ENCODE data around the gene NLK. TPM values are rescaled to one million over a fixed set of nuclear protein-coding genes. Genes with fewer than 3 reads are reported as not detected.

Gene NLK
- total RNA-seq, 1 donor from 2014 or later: 23.8 TPM

DNA sequence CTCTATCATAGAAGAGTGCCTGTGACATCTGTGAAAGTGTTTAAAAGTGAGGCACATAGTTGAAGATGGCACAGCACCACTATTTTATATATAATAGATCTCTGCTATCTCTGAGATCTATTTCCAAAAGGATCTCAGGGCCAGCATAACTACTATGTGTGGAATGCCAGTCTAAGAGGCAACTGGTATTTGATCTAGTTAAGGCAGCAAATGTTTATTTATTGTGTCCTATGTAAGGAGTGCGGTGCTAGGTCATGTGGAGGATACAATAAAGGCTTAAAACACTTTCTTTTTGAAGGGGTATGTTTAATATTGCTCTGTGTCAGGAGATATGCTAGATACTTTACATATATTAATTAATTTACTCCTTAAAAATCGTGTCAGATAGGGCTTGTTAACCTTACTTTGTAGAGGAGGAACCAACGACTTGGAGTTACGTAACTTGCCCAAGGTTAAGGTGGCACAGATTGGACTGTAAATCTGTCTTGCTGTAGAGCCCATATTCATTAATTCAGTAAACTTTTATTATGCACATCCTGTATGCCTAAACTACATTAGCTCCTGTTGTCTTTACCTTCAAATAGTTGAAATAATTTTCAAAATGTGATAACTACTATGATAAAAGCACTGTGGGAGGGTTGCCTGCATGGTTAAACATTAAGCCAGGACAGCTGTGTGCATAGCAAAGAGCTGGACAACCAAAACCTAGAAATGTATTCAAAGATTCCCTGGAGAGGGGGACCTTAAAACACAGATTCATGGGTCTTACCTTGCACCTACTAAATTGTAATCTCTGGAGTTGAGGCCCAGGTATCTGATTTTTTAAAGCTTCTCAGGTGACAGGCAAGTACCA is 83.3 kb downstream of the NLK start:
- no peak overlapping the region for H3K4me3 ChIP-seq
- H3K27ac ChIP-seq: no peak overlapping the region
- H3K27me3 ChIP-seq (ENCODE audit: low read depth): no peaks in the 10 kb centered on the region
- H3K36me3 ChIP-seq: peaks cover 7% of the 10 kb centered on the region
- DNase-seq (no peak), ATAC-seq (peak in 1 of 2 donors; percentile 49)
- H3K9me3 ChIP-seq: no peaks in the 10 kb centered on the region
- TF ChIP-seq, protein P1, sequence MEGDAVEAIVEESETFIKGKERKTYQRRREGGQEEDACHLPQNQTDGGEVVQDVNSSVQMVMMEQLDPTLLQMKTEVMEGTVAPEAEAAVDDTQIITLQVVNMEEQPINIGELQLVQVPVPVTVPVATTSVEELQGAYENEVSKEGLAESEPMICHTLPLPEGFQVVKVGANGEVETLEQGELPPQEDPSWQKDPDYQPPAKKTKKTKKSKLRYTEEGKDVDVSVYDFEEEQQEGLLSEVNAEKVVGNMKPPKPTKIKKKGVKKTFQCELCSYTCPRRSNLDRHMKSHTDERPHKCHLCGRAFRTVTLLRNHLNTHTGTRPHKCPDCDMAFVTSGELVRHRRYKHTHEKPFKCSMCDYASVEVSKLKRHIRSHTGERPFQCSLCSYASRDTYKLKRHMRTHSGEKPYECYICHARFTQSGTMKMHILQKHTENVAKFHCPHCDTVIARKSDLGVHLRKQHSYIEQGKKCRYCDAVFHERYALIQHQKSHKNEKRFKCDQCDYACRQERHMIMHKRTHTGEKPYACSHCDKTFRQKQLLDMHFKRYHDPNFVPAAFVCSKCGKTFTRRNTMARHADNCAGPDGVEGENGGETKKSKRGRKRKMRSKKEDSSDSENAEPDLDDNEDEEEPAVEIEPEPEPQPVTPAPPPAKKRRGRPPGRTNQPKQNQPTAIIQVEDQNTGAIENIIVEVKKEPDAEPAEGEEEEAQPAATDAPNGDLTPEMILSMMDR (IDR thresholded peaks at IDR 0.05): no peak
- no peaks in the 10 kb centered on the region for H3K4me1 ChIP-seq
- intact Hi-C loops (cut with DNase I): no loop called here

DNA sequence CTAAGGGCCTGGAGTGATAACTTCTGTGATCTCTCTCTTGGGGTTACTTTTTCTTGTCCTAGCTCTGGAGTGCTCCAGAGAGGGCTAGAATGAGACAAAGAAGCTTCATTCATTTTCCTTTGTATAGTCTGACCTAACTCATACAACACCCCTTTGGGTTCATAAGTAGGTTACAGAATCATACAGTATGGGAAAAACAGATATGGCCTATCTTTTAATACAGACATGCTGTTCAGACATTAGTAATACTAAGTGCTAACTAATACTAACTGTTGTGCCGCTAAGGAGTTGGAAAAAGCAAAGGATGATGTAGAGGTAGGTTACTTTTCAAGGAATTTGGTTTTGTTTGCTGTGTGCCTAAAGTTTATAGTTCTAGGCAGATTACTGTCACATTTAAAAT is 84.7 kb downstream of the NLK start:
- TF ChIP-seq, protein P1 (IDR thresholded peaks at IDR 0.05): no peak
- no peak for DNase-seq
- H3K4me3 ChIP-seq: no peak overlapping the region
- no peaks in the 10 kb centered on the region for H3K9me3 ChIP-seq
- no peaks in the 10 kb centered on the region for H3K27me3 ChIP-seq (ENCODE audit: low read depth)
- H3K36me3 ChIP-seq: peaks cover 9% of the 10 kb centered on the region
- intact Hi-C loops (cut with DNase I): no loop called here
- no peak overlapping the region for H3K27ac ChIP-seq
- H3K4me1 ChIP-seq: no peaks in the 10 kb centered on the region
- ATAC-seq: no peak

DNA sequence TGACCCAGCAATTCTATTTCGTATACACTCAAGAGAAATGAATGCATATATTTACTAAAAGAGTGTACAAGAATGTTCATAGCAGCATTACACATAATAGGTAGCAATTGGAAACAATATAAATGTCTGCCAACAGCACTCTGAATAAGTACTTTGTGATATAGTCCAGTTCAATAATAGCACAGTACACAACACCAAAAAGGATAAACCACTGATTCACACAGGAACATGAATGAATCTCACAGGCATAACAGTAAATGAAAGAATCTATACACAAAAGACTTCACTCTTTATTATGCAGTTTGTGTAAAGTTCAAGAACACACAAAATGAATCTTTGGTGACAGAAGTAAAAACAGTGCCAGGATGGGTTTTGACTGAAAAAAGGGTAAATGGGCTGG is 86.3 kb downstream of the NLK start:
- Histone ChIP-seq H3K36me3 (peaks cover 21% of the 10 kb centered on the region), H3K4me1 (no peaks in the 10 kb centered on the region), H3K27me3 (ENCODE audit: low read depth) (no peaks in the 10 kb centered on the region), H3K4me3 (no peak overlapping the region), H3K27ac (no peak overlapping the region), H3K9me3 (no peaks in the 10 kb centered on the region)
- ATAC-seq (no peak), DNase-seq (no peak)
- intact Hi-C loops (cut with DNase I): no loop called here
- TF ChIP-seq, protein P1 (IDR thresholded peaks at IDR 0.05): no peak

DNA sequence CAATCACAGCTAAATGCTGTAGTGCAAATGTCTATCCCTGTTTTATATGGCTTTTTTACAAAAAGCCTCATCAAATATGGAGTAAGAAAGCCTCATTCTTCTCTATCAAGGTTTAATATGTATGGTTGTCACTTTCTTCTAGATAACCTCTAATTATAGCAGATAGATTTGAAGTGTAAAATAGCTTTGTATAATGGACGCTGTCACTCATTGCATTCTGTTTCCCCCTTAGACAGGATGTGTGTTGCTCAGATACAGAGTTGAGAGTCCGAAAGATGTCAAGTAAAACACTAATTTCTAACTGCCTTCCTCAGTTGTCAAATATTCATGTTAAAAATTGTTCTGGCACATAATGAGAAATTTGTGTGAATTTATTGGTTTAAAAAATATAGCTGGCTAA is 88.0 kb downstream of the NLK start:
- Histone ChIP-seq H3K4me1 (no peaks in the 10 kb centered on the region), H3K4me3 (no peak overlapping the region), H3K36me3 (peaks cover 21% of the 10 kb centered on the region), H3K27me3 (ENCODE audit: low read depth) (no peaks in the 10 kb centered on the region), H3K9me3 (no peaks in the 10 kb centered on the region), H3K27ac (no peak overlapping the region)
- intact Hi-C loops (cut with DNase I): no loop called here
- DNase-seq: no peak
- ATAC-seq: no peak
- TF ChIP-seq, protein P1 (IDR thresholded peaks at IDR 0.05): no peak

DNA sequence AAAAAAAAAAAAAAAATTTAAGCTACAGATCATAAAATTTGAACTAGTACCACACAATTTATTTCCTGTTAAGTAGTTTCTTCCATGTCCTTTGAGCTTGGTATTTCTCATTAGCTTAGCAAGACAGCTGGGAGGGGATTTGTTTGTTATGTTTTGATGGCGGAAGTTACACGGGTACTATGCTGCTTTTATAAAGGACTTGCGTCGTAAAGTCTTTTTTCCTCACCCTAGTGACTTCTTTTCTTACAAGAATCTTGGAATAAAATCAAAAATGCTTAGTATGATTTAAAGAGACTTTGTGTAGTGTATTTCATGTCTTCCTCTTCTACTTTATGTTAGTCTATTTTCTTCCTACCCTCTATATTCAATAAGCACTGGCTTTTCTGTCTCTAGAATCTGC is 89.1 kb downstream of the NLK start:
- Histone ChIP-seq H3K27ac (no peak overlapping the region), H3K4me1 (no peaks in the 10 kb centered on the region), H3K27me3 (ENCODE audit: low read depth) (no peaks in the 10 kb centered on the region), H3K4me3 (no peak overlapping the region), H3K9me3 (no peaks in the 10 kb centered on the region), H3K36me3 (peaks cover 21% of the 10 kb centered on the region)
- ATAC-seq (no peak), DNase-seq (no peak)
- TF ChIP-seq, protein P1 (IDR thresholded peaks at IDR 0.05): no peak
- intact Hi-C loops (cut with DNase I): no loop called here

All from lower lobe of right lung (tissue), 2 donors.